ENCODE measurements around the gene GPS1.

GPS1 gene

DNA sequence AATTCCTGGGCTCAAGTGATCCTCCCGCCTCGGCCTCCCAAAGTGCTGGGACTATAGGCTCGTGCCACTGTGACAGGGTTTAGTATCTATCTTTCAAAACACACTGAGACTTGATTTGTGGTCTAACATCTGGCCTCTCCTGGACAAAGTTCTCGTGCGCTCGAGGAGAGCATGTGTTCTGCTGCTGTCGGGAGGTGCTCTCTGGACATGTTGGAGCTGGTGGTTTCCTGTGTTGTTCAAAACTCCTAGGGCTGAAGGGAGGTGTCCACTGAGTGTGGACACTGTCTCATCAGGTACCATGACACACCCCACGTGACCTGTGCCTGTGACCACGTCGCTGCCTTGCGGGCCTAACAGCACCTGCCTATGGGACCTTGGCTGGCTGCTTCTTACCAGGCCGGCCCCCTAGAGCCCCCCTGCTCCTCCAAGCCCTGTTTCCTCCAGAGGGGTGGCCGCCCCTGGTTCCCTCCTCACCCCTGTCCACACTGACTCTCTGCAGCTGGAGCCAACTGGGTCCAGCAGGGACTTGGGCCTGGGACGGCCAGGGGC, 5.7 kb upstream of the GPS1 start:
- no peak for DNase-seq (ENCODE audit: low spot score)

DNA sequence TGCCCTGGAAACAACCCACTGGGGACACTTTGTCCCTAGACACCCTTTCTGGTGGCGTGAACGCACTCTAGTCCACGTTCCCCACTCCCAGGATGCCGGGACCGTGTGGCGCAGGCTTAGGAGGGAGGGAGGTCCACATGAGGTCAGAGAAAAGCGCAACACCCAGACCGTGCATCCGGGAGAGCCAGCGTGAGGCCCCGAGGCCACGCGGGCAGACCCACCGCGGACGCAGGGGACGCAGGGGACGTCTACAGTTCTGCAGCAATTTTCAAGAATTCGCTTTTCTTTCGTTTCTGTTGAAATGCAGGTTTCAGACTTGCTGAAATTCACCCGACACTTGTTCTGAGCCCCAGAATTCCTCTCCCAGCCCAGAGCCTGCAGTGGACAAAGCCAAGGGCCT, 4.8 kb upstream of the GPS1 start:
- DNase-seq (ENCODE audit: low spot score), result no peak

DNA sequence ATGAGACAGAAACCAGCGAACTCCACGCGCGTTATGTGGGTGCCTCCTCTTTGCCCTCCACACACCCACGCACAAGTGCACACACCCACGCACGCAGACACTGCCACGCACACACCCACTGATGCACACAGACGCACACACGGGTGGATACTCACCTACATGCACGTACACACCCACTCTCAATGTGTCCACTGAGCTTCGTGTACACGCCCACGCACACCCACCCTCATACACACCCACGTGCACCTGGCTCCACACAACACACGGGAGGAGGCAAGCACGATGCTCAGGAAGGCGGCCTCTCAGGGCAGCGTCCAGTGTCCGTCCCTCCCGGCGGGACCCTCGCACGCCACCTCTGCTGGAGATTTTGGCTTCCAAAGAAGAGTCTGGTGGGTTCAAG, 4.3 kb upstream of the GPS1 start:
- no peak for DNase-seq (ENCODE audit: low spot score)

DNA sequence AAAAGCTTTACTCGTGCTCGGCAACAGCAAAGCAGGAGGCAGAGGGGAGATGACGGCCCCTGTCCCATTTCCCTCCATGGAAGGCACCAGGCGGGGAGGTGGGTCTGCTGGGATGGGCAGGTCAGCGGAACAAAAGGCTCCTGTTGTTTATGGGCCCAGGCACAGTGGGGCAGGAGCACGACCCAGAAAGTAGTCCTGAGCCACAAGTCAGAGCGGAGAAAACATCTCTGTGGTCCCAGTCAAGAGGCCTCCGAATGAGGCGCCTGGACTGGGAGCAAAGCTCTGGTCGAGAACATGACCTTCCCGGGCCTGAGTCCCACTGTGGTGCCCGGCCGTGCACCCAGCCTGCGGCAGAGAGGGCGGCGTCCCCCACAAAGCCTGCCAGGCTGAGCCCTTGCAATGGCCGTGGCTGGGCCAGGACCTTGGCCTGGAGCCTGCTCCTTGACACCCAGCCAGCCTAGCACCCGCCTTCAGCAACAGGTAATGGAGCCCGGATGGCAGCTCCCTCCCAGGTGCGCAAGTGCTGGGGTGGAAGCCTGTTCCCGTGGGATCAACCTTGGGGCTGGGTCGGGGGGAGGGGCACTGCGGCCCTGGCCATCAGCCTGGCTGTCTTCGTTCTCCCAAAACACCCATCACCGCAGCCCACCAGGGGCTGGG, 3.7 kb upstream of the GPS1 start:
- no peak for DNase-seq (ENCODE audit: low spot score)

DNA sequence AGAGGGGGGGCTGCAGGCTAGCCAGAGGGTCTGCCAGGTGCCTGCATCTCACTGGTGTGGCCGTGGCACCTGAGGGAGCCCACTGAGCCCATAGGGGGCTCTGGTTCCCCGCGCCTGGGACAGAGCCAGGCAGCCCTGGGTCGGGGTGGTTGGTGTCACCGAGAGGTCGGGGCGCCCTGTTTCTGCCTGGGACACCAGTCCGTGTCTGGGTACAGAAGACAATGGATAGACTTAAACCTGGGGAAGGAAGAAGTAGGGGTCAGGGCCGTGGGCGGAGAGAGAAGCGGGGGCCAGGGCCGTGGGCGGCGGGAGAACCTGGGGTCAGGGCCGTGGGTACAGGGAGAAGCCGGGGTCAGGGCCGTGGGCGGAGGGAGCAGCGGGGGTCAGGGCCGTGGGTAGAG, 3.1 kb upstream of the GPS1 start:
- DNase-seq (ENCODE audit: low spot score), result no peak

DNA sequence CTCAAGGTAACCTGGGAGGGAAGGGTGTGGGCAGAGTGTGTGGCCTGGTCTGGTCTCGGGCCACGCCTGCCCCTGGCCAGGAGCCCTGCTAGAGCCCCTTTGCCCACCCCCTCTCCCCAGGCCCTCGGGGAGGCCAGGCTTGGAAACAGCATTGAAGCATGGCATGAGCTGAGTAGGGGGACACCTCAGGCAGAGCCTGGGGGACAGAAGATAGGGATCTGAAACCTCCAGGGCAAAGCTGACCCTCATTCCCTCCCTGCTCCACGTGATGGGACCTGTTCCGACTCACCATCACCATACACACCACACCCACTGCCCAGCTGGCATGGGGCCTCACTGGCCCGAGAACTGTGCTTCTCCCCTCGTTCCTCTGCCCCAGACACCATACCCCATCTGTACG, 2.6 kb upstream of the GPS1 start:
- no peak for DNase-seq (ENCODE audit: low spot score)

DNA sequence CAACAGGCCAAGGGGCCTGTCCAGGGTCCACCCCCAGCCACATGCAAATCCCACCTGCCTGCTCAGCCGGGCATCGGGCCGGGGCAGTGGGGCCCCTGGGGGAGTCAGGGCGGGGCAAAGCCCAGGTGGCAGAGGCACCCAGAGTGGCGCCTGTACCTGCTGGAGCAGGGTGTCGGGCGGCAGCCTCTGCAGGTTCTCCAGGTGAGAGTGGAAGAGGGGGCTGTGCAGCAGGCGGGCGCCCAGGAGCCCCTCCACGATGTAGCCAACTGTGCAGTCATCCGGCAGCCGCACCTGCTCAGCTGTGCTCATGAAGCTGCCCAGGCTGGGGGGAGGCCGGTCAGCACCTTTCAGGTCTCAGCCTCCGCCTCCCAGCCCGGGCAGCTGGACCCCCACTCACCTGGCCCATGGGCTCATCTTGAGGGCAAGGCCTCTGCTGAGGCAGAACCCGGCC, 2.2 kb upstream of the GPS1 start:
- DNase-seq (ENCODE audit: low spot score), result no peak

DNA sequence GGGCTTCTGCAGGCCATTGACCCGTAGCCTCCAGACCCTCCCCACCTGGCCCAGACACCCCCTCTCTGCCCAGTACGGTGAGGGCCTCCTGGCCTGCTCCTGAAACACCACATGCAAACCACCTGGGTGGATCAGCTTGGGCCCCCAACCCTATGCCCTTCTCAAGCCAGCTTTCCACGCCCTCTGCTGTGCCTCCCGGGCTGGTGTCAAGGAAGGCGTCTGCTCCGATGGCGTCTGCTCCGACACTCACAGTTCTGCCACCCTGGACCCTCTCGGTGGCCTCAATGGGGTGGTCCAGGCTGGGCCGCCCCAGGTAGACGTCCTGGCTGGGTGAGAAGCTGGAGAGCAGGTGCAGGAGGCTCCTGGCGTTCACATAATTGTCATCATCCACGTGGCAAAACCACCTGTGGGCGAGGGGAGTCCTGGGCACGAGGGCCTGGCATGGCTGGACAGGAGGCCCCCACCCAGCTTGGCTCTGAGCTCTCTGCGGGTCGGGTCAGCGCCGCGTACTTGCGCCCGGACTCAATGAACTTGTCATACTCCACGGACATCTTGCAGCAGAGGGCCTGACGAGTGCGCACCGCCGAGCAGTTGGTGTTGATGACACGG, 1.4 kb upstream of the GPS1 start:
- no peak for DNase-seq (ENCODE audit: low spot score)

DNA sequence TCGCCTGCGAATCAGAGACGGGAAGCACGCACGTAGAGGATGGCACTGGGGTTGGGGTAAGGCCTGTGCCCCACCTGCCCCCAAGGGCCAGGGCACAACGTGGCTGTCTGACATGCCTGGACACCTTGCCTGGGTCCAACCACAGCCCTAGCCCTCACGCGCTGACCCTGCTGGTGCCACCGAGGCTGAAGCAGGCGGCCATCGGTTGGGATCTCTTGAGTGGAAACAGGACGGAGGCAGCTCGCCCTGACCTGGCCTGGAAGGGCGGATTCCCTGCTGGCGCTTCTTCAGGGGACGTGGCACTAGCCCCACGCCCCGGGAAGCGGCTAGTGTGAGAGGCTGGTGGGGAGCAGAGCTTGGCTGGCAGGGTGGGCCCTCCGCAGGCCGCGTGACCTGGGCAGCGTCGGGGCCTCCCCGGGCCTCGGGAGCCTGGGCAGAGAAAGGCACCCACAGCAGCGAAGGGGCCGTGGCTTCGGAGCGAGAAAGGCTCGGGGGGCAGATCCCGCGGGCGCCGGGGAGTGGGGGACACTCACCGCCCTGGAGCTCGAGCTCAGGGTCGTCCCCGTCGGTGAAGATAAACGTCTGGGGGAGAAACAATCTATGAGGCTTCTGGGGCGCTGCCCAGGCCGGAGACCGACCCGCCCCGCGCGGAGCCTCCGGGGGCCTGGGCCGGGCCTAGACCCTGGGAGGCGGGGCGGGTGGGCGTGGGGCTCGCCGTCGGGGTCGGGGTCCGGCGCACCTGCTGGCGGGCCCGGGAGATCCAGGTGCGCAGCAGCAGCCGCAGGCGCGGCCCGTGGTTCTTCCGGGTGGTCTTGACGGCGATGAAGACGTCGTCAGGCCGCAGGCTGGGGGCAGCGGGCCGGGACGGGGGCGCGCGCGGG, 697 bp upstream of the GPS1 start:
- DNase-seq (ENCODE audit: low spot score), result no peak

DNA sequence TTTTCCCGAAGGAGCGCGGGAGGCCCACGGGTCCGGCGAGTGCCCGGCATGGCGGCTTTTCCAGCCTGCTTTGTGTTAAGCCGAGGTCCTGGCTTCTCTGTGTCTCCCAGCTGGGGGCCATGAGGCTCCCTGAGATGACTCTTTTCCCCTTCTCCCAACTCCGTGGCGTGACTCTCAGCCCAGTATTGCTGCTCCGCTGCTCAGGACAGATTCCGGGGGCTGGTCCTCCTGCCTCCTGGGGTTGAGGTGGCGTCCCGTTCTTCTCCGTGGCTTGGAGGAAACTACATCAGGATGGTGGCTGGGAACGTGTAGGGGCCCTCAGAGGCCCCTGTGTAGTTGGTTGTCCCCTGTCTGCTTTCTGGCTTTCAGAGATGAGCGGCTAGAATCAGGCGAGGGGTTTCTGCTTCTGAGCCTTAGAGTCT, 951 bp downstream of the GPS1 start:
- no peak for DNase-seq (ENCODE audit: low spot score)

DNA sequence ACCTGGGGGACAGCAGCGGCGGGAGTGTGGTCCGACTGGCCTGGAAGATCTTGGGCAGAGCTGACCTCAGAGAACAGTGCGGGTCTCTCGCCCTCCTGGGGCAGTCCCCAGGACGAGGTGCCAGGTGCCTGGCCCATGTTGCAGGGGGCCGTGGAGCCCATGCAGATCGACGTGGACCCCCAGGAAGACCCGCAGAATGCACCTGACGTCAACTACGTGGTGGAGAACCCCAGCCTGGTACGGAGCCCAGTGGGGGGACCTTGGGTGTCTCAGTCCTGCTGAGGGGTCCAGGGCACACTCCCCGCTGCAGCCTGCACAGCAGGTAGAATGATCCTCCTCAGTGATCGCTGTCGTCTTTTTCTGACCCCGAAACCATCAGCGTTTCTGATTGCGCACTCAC, 1.4 kb downstream of the GPS1 start:
- no peak for DNase-seq (ENCODE audit: low spot score)

DNA sequence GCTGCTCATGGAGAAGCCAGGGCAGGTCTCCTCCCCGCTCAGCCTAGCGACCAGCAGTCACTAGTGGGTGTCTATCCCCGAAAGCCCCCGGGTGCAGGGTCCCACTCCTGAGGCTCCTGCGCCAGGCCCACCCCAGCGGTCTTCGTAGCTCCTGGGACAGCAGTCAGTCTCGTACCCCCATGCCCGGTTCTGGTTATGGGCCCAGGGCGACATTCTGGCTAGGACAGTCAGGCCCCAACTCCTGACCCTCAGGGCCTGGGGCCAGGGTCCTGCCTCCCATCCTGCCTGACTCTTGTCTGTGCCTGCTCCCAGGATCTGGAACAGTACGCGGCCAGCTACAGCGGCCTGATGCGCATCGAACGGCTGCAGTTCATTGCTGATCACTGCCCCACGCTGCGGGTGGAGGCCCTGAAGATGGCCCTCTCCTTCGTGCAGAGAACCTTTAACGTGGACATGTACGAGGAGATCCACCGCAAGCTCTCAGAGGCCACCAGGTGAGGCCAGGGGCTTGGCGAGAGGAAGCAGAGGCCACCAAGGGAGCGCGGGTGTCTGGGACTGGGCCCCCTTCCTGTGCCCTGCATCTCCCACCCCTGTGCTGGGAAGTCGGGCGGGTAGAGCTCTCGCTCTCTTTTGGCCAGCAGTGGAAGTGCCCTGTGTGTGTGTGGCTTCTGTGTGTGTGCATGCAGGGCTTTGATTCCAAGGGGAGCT, 2.0 kb downstream of the GPS1 start:
- DNase-seq (ENCODE audit: low spot score), result no peak

DNA sequence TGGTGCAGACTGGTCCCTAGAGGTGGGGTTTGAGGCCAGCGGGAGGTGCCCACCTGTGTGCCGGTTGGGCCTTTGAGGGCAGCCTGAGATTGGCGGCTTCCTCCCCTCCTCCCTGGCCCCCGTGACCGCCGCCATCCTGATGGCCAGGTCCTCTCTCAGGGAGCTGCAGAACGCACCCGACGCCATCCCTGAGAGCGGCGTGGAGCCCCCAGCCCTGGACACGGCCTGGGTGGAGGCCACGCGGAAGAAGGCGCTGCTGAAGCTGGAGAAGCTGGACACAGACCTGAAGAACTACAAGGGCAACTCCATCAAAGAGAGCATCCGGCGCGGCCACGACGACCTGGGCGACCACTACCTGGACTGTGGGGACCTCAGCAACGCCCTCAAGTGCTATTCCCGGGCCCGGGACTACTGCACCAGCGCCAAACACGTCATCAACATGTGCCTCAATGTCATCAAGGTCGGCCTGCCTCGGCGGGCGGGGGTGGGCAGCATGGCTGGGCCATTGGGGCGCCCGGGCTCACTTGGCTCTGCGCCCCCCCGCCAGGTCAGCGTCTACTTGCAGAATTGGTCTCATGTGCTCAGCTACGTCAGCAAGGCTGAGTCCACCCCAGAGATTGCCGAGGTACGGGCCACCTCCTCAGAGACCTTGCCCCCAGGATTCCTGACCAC, 2.8 kb downstream of the GPS1 start:
- DNase-seq (ENCODE audit: low spot score), result no peak

DNA sequence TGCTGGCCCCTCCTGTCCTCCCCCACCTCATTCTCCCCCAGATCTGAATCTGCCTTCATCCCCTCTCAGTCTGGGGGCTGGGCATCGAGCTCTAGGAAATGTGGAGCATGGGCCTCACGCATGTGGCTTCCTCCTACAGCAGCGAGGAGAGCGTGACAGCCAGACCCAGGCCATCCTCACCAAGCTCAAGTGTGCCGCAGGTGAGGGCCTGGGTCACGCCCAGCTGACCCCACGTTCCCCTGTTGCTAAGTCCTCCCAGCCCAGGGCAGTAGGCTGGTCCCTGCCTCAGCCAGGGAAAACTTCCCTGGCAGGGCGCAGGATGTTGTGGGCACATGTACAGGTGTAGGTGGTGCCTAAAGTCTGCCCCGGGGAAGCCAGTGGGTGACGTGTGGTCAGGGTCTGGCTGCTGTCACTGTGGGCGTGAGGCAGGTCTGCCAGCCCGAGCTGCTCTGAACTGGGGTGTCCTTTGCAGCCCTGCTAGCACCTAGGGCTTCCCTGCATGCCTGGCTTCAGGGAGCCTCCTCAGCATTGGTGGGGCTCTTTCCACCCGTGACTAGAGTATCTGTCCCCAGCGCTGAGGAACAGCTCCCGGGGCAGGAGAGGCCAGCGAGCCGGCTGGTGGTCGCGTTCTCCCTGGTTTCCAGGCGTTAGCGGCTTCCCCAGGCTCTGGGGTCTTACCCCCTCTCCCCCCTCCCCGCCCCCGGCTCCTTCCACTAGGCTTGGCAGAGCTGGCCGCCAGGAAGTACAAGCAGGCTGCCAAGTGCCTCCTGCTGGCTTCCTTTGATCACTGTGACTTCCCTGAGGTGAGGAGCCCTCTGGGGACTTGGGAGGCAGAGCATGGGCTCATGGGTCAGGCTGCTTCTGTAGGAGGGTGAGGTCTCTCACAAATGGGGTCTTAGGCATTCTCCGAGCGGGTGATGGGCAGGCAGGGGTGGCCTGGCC, 3.6 kb downstream of the GPS1 start:
- no peak for DNase-seq (ENCODE audit: low spot score)

DNA sequence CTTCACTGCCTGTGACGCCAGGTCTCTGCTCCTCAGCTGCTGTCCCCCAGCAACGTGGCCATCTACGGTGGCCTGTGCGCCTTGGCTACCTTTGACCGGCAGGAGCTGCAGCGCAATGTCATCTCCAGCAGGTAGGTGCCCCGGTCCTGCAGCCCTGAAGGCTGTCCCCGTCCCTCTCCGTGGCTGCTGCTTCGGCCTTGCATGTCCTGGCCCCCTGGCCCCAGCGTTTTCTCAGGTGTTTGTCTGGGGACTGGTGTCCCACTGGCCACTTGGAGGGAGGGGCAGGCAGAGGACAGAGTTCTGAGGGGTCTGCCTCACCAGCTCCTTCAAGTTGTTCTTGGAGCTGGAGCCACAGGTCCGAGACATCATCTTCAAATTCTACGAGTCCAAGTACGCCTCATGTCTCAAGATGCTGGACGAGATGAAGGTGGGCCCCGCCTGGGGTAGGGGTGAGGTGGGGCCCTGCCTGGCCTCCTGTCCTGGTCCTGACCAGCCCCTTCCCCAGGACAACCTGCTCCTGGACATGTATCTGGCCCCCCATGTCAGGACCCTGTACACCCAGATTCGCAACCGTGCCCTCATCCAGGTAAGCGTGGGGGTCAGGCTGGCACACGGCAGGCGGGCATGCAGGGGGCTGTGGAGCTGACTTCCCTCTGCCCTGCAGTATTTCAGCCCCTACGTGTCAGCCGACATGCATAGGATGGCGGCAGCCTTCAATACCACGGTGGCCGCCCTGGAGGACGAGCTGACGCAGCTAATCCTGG, 4.4 kb downstream of the GPS1 start:
- no peak for DNase-seq (ENCODE audit: low spot score)

DNA sequence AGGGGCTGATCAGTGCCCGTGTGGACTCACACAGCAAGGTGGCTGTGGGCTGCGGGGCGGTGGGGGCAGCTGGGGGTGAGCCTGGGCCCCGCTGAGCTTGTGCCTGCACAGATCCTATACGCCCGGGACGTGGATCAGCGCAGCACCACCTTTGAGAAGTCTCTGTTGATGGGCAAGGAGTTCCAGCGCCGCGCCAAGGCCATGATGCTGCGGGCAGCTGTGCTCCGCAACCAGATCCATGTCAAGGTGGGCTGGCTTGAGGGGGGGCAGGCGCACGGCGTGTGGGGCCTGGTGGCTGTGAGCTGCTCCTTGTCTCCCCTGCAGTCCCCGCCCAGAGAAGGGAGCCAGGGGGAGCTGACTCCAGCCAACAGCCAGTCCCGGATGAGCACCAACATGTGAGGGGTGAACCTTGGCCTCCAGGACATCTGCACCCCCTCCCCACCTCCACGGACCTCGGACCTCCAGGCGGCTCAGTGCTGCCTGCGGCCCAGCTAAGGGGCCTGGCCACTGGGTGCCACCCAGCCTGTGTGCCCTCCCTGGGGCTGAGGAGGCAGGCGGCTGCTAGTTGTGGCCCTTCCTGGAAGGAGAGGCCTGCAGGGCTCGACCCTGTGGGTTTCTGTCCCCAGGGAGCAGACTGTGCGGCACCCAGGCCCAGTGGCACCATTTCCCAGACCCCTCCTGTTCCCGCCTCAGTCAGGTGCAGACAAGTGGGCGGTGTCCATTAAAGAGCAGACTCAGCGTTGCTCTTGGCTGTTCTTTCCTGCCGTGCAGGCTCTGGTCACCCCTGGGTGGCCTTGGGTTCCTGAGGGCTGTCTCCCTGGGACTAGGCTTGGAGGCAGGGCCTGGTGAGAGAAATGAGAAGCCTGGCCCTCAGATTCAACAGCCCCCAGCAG, 5.3 kb downstream of the GPS1 start:
- no peak for DNase-seq (ENCODE audit: low spot score)

DNA sequence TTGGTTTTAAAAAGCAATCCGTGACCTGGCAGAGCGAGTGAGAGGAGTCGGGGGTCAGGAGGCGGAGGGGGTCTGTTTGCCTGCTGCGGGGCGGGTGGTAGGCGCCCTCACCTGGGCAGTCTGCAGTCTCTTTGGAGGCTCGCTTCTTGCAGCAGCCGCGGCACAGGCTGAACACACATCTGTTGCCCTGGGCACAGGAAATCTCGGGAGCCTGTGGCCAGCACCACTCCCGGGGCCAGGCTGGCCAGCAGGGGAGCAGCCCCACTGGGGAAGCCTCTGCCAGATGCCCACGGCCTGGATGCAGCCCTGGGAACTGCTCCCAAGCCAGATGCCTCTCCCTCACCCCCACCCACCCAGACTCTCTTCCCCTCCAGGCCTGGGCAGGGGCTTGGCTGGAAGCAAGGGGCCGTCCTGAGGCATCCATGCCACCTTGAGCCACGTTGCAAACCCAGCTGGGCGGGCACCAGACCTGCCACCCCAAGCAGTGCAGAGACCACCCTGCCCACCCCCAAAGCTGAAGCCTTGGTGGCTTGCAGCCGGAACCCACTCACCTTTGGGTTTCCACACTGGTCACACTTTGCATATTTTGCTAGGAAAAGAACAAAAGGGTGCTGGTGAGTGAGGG, 6.6 kb downstream of the GPS1 start:
- DNase-seq (ENCODE audit: low spot score), result no peak

DNA sequence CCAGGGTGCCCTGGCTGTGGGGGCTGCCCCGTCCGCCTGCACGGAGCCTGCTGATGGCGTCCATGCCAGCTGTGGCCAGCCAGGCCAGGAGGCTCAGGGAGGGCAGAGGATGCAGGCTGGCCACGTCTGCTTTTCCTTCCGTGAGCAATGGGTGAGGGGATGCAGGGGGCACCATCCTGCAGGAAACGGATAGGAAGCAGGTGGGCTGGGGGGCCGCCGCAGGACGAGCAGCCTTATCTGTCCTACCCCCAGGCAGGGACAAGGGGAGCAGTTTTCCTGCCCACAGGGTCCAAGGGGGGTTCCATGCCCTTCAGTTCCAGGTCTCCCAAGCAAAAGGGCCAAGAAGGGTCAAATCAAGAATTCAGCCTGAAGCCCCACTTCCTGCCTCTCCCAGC, 7.2 kb downstream of the GPS1 start:
- DNase-seq (ENCODE audit: low spot score), result no peak
